Nephron progenitor cell (in vitro differentiated cells): Measurements from ENCODE around the gene HDAC9.

Source experiments
- DNase-seq: peaks from one replicate; pipeline ENCODE4 v3.0.0; 2021
- H3K27ac Mint-ChIP-seq: 2 replicates; pipeline ENCODE4 v1.8.0; 2021; ENCODE audit warnings: mild to moderate bottlenecking, moderate library complexity, mixed read lengths
- H3K27me3 Mint-ChIP-seq: 2 replicates; pipeline ENCODE4 v1.8.0; 2021; ENCODE audit warnings: mild to moderate bottlenecking, low read depth, mixed read lengths; ENCODE audit not compliant: poor library complexity
- H3K36me3 Mint-ChIP-seq: 2 replicates; pipeline ENCODE4 v1.8.0; 2021; ENCODE audit warnings: low read depth, mixed read lengths
- H3K4me1 Mint-ChIP-seq: 2 replicates; pipeline ENCODE4 v1.8.0; 2021; ENCODE audit warnings: mixed read lengths
- H3K4me3 Mint-ChIP-seq: 2 replicates; pipeline ENCODE4 v1.8.0; 2021; ENCODE audit warnings: mild to moderate bottlenecking, moderate library complexity, mixed read lengths
- H3K9me3 Mint-ChIP-seq: 2 replicates; pipeline ENCODE4 v1.8.0; 2021; ENCODE audit warnings: mild to moderate bottlenecking, moderate library complexity, mixed read lengths
- TF ChIP-seq, protein P1 (sequence below): fragments of 200-600 bp; sonication (generic); IDR thresholded peaks from 2 replicates; pipeline ENCODE4 v1.5.0; 2021; ENCODE audit warnings: antibody characterized with exemption

The HDAC9 gene

DNA sequence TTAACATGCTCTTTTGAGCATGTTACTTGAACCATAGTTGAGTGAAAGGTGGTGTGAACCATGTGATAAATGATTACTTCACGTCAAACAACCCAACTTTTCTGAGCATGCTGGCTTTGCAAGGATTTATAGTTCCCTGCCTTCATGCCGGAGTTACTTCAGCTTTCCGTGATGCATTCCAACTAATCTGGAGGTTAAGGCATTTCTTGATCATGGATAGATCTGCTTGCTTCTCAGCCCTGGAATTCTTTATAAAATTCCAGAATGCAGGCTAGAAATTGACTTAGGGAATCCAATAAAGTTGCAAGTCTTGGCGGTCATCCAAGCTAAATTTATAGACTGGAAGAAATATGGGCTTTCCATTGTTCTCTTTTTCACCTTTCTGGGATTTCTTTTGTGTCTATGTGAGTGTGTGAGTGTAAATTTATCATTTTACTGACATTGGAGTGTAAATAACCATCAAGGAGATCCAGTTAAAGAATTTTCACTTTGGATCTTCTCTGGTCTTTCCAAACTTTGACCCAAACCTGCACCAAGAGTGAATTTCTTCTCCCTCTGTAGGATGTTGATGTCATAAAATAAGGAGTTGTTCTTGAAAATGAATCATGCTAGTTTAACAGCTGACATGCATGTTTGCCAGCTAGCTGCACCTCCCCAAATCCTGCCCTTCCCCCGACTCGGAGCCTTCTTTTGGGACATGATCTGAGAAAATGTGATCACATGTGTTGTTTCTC is 332.9 kb downstream of the HDAC9 start:
- no peaks in the 10 kb centered on the region for H3K27me3 Mint-ChIP-seq
- TF ChIP-seq, protein P1, sequence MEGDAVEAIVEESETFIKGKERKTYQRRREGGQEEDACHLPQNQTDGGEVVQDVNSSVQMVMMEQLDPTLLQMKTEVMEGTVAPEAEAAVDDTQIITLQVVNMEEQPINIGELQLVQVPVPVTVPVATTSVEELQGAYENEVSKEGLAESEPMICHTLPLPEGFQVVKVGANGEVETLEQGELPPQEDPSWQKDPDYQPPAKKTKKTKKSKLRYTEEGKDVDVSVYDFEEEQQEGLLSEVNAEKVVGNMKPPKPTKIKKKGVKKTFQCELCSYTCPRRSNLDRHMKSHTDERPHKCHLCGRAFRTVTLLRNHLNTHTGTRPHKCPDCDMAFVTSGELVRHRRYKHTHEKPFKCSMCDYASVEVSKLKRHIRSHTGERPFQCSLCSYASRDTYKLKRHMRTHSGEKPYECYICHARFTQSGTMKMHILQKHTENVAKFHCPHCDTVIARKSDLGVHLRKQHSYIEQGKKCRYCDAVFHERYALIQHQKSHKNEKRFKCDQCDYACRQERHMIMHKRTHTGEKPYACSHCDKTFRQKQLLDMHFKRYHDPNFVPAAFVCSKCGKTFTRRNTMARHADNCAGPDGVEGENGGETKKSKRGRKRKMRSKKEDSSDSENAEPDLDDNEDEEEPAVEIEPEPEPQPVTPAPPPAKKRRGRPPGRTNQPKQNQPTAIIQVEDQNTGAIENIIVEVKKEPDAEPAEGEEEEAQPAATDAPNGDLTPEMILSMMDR, result no peak
- H3K27ac Mint-ChIP-seq, result peak overlapping the region; percentile 66
- H3K9me3 Mint-ChIP-seq, result no peaks in the 10 kb centered on the region
- peaks cover 34% of the 10 kb centered on the region for H3K4me1 Mint-ChIP-seq
- H3K4me3 Mint-ChIP-seq, result no peak overlapping the region
- no peak for DNase-seq
- no peaks in the 10 kb centered on the region for H3K36me3 Mint-ChIP-seq

DNA sequence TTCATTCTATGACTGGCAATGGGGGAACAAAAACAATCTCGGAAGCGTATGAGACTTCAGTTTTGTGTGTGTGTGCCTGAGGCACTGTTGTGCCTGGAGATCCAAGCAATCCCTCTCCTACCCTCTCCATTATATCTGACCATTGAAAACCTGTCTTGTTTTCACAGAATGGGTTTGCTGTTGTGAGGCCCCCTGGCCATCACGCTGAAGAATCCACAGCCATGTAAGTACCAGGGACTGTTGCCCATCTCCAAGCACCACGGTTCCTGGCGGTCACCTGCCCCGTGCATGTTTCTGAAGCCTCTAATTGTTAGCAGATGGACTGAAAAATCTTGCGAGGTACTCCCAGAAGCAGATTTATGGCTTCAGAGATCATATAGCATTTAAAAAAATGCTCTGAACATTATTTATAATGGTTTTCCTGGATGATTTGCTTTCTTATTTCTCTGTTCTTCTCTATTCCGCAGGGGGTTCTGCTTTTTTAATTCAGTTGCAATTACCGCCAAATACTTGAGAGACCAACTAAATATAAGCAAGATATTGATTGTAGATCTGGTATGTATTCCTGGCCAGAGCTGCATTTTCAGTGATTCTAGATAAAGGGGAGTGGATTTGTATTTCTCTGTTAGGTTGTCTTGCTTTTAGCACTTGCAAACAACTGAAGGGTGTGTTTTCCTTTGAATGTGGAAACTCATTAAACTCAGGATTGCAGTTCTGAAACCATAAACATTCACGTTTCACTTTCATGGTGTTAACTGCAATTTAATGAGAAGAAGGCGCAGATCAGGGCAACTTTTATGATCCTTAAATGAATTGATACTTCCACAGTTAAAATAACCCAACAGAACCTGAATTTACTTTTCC is 333.7 kb downstream of the HDAC9 start:
- peak overlapping the region; percentile 66 for H3K27ac Mint-ChIP-seq
- H3K36me3 Mint-ChIP-seq, result no peaks in the 10 kb centered on the region
- peaks cover 34% of the 10 kb centered on the region for H3K4me1 Mint-ChIP-seq
- H3K4me3 Mint-ChIP-seq, result no peak overlapping the region
- H3K27me3 Mint-ChIP-seq, result no peaks in the 10 kb centered on the region
- DNase-seq, result no peak
- H3K9me3 Mint-ChIP-seq, result no peaks in the 10 kb centered on the region
- TF ChIP-seq, protein P1, result no peak

DNA sequence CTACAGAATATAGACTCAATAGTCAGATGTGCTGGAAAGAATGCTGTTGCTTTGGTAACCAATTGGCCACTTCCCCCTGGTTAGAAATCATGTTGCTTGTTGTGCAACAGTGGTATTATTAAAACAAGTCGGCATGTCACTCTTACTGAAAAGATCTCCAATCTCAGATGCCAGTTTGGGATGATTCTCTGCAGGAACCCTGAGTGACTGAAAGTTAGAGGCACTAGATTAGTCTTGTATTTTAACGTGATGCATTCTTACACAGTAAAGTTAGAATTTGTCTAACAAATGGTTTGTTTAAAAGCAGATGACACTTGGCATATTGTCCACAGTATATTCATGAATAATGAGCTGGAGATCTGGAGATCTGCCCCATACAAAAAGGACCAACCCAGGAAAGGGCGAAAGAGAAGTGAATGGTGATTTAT is 334.3 kb downstream of the HDAC9 start:
- Mint-ChIP-seq H3K27me3 (no peaks in the 10 kb centered on the region), H3K27ac (peak overlapping the region; percentile 4), H3K36me3 (no peaks in the 10 kb centered on the region), H3K4me3 (no peak overlapping the region), H3K9me3 (no peaks in the 10 kb centered on the region), H3K4me1 (peaks cover 40% of the 10 kb centered on the region)
- TF ChIP-seq, protein P1, result no peak
- DNase-seq, result no peak

DNA sequence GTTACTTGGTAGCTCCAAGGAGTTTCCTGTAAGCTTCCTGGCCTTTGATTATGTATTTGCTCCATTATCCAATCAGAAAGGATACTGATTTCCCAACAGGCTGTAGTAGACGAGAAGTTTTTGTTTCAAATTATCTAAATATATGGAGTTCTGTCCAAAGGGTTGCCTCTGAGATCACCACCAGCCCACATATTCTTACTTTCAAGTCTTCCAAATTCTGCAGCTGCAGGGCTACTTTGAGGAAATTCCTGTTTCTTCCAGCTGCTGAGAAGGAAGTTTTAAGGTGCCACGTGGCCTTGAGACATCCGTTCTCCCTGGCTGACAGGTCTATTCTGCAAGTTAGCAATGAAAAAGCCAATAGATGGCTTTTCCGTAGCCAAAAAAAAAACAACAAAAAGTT is 335.9 kb downstream of the HDAC9 start:
- TF ChIP-seq, protein P1, result no peak
- no peaks in the 10 kb centered on the region for H3K36me3 Mint-ChIP-seq
- H3K27me3 Mint-ChIP-seq, result no peaks in the 10 kb centered on the region
- no peak overlapping the region for H3K27ac Mint-ChIP-seq
- H3K9me3 Mint-ChIP-seq, result no peaks in the 10 kb centered on the region
- peaks cover 51% of the 10 kb centered on the region for H3K4me1 Mint-ChIP-seq
- H3K4me3 Mint-ChIP-seq, result no peak overlapping the region
- DNase-seq, result no peak

DNA sequence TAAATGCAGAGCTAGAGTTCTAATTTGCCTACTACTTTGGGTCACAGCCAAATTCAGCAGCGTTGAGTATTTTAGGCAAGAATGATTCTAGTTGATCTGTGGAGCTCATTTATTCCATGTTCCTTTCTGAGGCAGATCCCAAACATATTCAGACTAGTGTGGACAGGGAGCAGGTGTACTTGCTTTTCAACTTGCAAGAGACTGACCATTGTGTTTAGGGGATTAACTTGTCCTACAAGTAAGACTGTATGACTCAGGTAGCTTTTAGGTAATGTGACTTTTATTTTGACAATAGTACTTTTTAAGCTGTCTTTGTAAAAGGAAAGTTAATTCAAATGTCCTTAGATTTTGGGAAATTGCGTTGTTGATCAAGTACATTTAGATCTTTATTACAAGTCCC is 336.4 kb downstream of the HDAC9 start:
- DNase-seq, result no peak
- TF ChIP-seq, protein P1, result no peak
- H3K4me1 Mint-ChIP-seq, result peaks cover 51% of the 10 kb centered on the region
- H3K27me3 Mint-ChIP-seq, result no peaks in the 10 kb centered on the region
- H3K9me3 Mint-ChIP-seq, result no peaks in the 10 kb centered on the region
- no peaks in the 10 kb centered on the region for H3K36me3 Mint-ChIP-seq
- H3K4me3 Mint-ChIP-seq, result no peak overlapping the region
- H3K27ac Mint-ChIP-seq, result no peak overlapping the region
